ENCODE results near the gene ENDOV. TPM values are rescaled to one million over a fixed set of nuclear protein-coding genes. Genes with fewer than 3 reads are reported as not detected.

ENDOV gene
- total RNA-seq, 1 experiment from 2014 or later: 45.6 TPM

- Histone ChIP-seq H3K9me3 (ENCODE audit: control insufficient read depth in 1 of 2, insufficient read depth in 1 of 2, low read depth in 1 of 2, low read length in 2 of 2) (no peaks in the 10 kb centered on the region), H3K4me3 (replicated peaks in 1 of 2; ENCODE audit: low read depth in 1 of 2, low read length in 2 of 2) (no peak overlapping the region), H4K20me1 (ENCODE audit: insufficient read depth) (no peaks in the 10 kb centered on the region), H3K27ac (ENCODE audit: low read depth, low read length) (no peak overlapping the region), H3K4me1 (ENCODE audit: control insufficient read depth in 1 of 2, insufficient read depth in 2 of 2, low read length in 2 of 2) (peaks cover 12 to 19% of the 10 kb centered on the region in 2 experiments), H3K9ac (ENCODE audit: low read length) (no peak overlapping the region), H3K4me2 (ENCODE audit: low read length) (no peak overlapping the region), H3K79me2 (ENCODE audit: insufficient read depth, low read length) (no peaks in the 10 kb centered on the region), H2AFZ (ENCODE audit: low read depth, low read length, poor library complexity, severe bottlenecking) (no peak overlapping the region), H3K36me3 (ENCODE audit: control insufficient read depth in 1 of 2, insufficient read depth in 2 of 2, low read length in 2 of 2) (no peaks in the 10 kb centered on the region), H3K27me3 (ENCODE audit: insufficient read depth, low read length) (no peaks in the 10 kb centered on the region), H3K9me2 (ENCODE audit: insufficient read depth) (no peaks in the 10 kb centered on the region)
- ATAC-seq (no peak), DNase-seq (ENCODE audit: low read depth, low spot score) (no peak)
- POLR2A ChIA-PET: interaction anchor here (1.5 kb wide), 1 partner anchor 18 kb away, joined by 5 read pairs; no protein-coding TSS in a partner anchor
- no peak for TF ChIP-seq MAX (IDR thresholded peaks at IDR 0.05)
- CTCF ChIA-PET: no interaction called here
- intact Hi-C loops (cut with micrococcal nuclease): no loop called here
- BruUV-seq (replicated peaks): no TSS peak
- RAD21 ChIA-PET (ENCODE audit: low non-redundant PET in 1 of 2, low total read pairs in 2 of 2, uncharacterized antibody in 2 of 2, unreplicated experiment in 2 of 2): interaction anchor here in 1 of 2 experiments (0.6 to 0.7 kb wide), 2 partner anchors 87 to 556 kb away, joined by 3 read pairs; no protein-coding TSS in a partner anchor
These were observed 58.0 kb downstream of the ENDOV start for GRCh38 chr17:80472996-80473395.

- H3K9ac ChIP-seq (ENCODE audit: low read length): no peak overlapping the region
- TF ChIP-seq ZFX (IDR thresholded peaks at IDR 0.05) (no peak), ZNF274 (IDR thresholded peaks at IDR 0.05; ENCODE audit: low read depth, low read length) (no peak), CEBPB (IDR thresholded peaks at IDR 0.05; ENCODE audit: low read depth) (no peak), YY1 (IDR thresholded peaks at IDR 0.05; ENCODE audit: extremely low read depth, insufficient replicate concordance, low read depth, low read length) (no peak), JUND (IDR thresholded peaks at IDR 0.05) (no peak), SRF (IDR thresholded peaks at IDR 0.05; ENCODE audit: low read depth) (no peak), ZBTB33 (IDR thresholded peaks at IDR 0.05; ENCODE audit: extremely low read depth, insufficient replicate concordance, low read length) (no peak), ELF1 (IDR thresholded peaks at IDR 0.05; ENCODE audit: borderline replicate concordance, low read depth) (no peak), RAD21 (IDR thresholded peaks at IDR 0.05; ENCODE audit: low read depth) (no peak), TCF7L2 (IDR thresholded peaks at IDR 0.05; ENCODE audit: borderline replicate concordance, extremely low read depth, insufficient read depth, insufficient read length) (no peak), EZH2phosphoT487 (IDR thresholded peaks at IDR 0.05; ENCODE audit: borderline replicate concordance) (no peak), POLR2A (IDR thresholded peaks at IDR 0.05; ENCODE audit: borderline replicate concordance, extremely low read depth, insufficient read depth, insufficient read length) (no peak)
- no peak for ATAC-seq
- no TSS peak for BruUV-seq (replicated peaks)
- H3K4me1 ChIP-seq (ENCODE audit: control insufficient read depth in 1 of 2, insufficient read depth in 2 of 2, low read length in 2 of 2): peaks cover 12 to 19% of the 10 kb centered on the region in 2 experiments
- ChIA-PET POLR2A (interaction anchor here (1.5 kb wide), 1 partner anchor 19 kb away, joined by 5 read pairs; no protein-coding TSS in a partner anchor), CTCF (interaction anchor here (1.0 kb wide), 1 partner anchor 102 kb away, joined by 3 read pairs; no protein-coding TSS in a partner anchor), RAD21 (ENCODE audit: low non-redundant PET in 1 of 2, low total read pairs in 2 of 2, uncharacterized antibody in 2 of 2, unreplicated experiment in 2 of 2) (no interaction called here)
- no peak for DNase-seq (ENCODE audit: low read depth, low spot score)
- intact Hi-C loops (cut with micrococcal nuclease): loop anchor here (1.0 kb wide), 1 partner anchor 102 kb away; no protein-coding TSS in a partner anchor
- no peaks in the 10 kb centered on the region for H3K27me3 ChIP-seq (ENCODE audit: insufficient read depth, low read length)
- no peaks in the 10 kb centered on the region for H3K9me2 ChIP-seq (ENCODE audit: insufficient read depth)
- H3K9me3 ChIP-seq (ENCODE audit: control insufficient read depth in 1 of 2, insufficient read depth in 1 of 2, low read depth in 1 of 2, low read length in 2 of 2): no peaks in the 10 kb centered on the region
- no peaks in the 10 kb centered on the region for H4K20me1 ChIP-seq (ENCODE audit: insufficient read depth)
- no peak overlapping the region for H3K4me2 ChIP-seq (ENCODE audit: low read length)
- no peak overlapping the region for H3K4me3 ChIP-seq (replicated peaks in 1 of 2; ENCODE audit: low read depth in 1 of 2, low read length in 2 of 2)
- no peaks in the 10 kb centered on the region for H3K79me2 ChIP-seq (ENCODE audit: insufficient read depth, low read length)
- H3K36me3 ChIP-seq (ENCODE audit: control insufficient read depth in 1 of 2, insufficient read depth in 2 of 2, low read length in 2 of 2): no peaks in the 10 kb centered on the region
- no peak overlapping the region for H2AFZ ChIP-seq (ENCODE audit: low read depth, low read length, poor library complexity, severe bottlenecking)
- no peak overlapping the region; the same call in 1 of the 2 replicates for H3K27ac ChIP-seq (ENCODE audit: low read depth, low read length)
These were observed 58.7 kb downstream of the ENDOV start for GRCh38 chr17:80473701-80474100.

All from HCT116 (cell line).